GM19238 (cell line): ENCODE results near the gene SEMA4B.
A peak's percentile ranks its signal among the peaks of the same experiment; 100 is the strongest.
"Not testable (repeated sequence)": the region's sequence is repeated elsewhere in the genome, so short reads cannot be mapped to it uniquely, and the experiment has no call there.

Source experiments
- DNase-seq: peaks from one replicate; pipeline ENCODE4 v3.0.0; 2011; ENCODE audit warnings: low spot score; ENCODE audit not compliant: insufficient read length

Gene SEMA4B

DNA sequence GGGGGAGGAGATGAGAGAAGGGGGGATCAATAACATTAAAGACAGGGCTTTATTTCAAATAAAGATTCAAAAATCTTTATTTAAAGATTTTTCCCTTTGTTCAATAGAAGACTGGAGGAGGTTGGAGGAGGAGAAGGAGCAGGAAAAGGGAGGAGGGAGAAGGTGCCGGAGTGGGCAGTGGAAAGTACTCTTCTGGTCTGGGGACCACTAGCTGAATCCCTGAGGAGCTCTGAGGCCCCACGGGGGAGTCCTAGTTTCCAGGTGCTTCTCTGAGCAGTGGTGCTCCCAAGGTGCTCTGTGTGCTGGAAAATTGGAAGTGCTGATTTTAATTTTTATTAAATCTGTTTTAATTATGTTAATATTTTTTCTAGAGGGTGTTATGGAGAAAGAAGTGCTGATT lies 19.4 kb upstream of the SEMA4B start:
- DNase-seq, result no peak

DNA sequence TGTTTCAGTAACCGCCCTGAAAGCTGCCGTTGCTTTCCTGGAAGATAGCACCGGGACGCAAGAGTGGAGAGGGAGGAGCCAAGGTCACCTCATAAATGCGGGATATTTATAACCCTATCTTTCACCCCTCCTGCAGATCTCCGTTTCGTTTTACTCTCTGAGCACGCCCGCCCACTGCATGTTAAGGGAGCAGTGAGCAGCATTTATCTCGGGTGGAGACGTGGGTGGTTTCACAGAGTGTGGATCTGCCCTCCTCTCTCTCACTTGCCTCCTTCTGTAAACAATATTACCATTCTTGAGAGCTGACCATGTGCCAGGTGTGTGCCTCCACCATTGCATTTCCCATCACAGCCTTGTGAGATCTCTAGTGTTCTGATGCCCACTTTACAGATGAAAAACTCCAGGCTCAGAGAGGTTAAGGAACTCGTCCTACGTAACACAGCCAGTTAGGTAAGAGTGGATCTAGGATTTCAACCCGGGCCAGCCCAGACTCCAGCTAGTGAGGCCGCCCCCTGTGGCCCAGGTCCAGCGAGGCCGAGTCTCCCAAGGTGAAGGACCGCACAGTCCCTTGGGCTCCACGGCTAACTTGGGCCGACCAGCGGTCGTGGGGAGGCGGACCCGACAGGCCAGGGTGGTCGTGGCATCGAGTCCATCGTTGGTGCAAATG lies 16.9 kb upstream of the SEMA4B start:
- DNase-seq, result peak; percentile 53

DNA sequence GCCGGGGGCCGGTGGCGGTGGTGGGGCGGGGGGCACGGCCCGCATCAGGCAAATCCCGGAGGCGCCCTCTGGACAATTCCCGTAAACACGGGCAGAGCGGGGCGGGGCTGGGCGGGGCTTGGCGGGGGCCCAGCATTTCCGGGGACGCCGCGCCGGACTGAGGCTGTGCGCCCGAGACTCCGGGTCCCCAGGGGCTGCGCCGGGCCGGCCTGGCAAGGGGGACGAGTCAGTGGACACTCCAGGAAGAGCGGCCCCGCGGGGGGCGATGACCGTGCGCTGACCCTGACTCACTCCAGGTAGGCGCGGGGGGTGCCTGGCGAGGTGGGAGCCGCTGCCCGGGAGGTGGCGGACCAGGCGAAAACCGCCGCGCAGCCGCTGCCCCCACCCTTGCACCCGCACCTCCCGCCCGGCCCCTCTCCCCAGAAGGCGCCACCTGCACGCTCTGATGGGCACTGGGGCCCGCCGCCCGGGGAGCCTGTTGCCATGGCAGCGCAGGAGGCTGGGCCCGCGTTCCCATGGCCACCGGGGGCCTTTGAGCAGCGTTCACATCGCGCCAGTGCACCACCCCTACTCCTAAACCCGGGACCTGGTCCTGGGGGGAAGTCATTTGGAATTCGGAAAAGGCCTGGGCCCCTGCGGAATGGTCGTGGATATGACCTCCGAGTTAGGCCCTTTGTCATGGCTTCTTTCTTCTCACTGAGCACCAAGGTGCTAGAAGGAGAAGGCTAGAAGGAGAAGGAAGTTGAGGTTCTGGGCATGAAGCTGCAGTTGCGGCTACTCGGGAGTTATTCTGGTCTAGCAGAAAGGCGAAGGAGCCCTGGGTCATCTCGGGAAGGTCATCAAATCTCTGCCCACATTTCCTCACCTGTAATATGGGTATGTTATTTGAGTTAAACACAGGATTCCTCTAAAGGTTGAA lies 16.1 kb upstream of the SEMA4B start:
- DNase-seq, result peak; percentile 75

DNA sequence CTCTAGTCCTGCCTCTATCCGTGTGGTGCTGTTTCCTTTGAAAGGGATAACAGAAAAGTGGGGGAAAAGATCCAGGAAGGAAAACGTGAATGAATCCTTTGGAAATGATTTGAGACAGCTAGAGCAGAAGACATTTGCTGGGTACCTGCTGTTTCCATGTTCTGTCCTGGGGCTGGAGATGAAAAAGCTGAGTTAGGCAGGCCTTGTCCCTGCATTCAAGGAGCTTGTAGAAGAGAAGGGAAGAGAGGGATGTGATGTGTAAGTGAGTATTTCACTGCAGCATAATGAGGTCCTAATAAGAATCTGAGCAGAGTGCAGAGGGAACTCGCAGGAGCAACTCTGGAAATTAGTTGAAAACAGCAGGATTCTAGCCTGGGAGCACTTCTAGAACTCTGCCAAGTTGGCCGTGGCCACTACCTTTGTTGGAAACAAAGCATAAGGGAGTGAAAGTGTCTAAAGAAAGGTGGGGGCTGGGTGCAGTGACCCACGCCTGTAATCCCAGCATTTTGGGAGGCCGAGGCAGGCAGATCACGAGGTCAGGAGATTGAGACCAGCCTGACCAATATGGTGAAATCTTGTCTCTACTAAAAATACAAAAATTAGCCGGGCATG lies 13.8 kb upstream of the SEMA4B start:
- no peak for DNase-seq

DNA sequence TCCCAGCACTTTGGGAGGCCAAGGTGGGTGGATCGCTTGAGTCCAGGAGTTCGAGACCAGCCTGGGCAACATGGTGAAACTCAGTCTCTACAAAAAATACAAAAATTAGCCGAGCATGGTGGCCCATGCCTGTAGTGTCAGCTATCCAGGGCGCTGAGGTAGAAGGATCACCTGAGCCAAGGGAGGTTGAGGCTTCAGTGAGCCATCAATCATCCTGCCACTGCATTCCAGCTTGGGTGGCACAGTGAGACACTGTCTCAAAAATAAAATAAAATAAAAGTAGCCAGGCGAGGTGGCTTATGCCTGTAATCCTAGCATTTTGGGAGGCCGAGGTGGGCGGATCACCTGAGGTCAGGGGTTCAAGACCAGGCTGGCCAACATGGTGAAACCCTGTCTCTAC lies 13.1 kb upstream of the SEMA4B start:
- DNase-seq, result not testable (repeated sequence)

DNA sequence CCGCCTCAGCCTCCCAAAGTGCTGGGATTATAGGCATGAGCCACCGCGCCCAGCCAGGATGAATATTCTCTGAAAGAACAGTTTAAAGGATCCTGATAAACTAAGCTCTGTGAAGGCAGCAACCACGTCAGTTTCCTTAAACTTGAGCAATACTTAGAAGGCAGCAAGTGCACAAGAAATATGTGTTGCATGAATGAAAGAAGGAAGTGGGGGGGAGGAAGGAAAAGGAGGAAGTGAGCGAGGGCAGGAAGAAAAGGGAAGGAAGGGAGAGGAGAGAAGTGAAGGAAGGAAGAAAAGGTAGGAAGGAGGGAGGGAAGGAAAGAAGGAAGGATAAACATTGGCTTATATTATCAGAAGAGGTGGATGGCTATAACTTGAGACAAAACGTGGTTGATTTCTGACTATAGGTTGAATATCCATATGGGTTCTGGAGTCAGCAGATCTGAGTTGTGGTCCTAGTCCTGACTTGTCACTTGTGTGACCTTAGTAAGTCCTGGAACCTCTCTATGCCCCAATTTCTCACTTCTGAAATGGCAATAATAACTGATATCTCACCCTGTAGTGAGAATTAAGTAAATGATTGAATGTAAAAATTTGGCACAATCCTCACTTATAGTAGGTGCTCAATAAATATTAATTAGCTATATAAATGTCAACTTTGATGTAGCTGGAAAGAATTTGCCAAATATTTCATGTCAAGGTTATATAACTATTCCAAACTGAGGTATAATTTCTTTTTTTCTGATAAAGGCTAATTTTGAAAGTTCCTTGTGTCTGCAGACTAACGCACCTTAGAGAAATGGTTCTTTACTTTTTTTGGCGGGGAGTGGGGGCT lies 12.0 kb upstream of the SEMA4B start:
- no peak for DNase-seq

DNA sequence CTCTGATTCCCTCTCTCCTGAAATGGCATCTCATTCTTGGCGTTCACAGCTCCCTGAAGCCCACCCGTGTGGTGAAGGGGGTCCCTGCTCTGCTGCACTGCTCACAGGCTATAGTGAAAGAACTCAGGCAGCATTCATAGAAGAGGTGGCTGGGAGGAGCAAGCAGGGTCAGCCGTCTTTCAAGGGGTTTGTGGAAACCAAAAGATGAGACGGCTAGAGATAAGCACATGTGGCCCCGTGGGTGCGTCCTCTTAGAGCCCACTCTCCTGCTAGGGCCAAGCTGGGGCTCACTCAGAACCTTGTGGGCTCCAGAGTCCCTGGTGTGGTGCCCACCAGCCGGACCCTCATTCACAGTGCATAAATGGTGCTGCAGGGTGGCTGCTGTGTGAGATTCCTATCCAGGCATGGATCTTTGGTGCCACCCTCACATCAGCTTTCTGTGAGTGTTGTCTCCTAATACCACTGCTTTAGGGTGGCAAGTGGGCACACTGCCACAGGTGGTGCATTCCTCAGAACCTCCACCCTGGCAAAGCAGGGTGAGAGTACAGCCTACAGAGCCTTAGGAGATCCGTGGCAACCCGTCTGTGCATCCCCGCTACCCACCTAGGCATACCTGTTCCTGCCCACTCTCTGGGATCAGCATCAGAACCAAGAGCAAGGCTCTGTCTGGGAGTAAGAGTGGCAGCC lies 11.2 kb upstream of the SEMA4B start:
- no peak for DNase-seq

DNA sequence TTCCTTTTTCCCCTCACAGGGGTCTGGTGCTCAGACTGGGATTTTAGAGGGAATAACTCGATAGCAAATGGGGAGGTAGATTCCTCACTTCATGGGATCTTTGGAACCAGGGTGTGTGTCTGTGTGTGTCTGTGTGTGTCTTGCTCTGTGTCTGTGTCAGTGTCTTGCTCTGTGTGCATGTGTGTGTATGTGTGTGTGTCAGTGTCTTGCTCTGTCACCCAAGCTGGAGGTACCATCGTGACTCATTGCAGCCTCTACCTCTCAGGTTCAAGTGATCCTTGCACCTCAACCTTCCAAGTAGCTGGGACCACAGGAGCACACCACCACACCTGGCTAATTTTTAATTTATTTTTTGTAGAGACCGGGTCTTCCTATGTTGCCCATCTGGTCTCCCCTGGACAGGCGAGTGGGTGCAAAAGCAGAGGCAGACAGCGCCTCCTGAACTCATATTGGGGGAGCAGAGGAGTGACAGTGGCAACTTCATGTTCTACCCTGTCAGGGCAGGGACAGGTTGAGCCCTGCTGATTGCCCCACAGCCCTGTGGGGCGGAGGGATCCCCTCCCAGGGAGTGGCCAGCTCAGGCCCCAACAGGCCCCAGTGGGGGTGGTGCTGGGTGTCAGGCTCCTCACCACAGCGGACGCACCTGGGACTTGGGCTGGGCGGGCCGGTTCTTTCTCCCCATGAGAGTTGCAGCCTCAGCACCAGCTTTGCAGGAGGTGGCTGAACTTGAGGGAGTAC lies 10.4 kb upstream of the SEMA4B start:
- no peak for DNase-seq

DNA sequence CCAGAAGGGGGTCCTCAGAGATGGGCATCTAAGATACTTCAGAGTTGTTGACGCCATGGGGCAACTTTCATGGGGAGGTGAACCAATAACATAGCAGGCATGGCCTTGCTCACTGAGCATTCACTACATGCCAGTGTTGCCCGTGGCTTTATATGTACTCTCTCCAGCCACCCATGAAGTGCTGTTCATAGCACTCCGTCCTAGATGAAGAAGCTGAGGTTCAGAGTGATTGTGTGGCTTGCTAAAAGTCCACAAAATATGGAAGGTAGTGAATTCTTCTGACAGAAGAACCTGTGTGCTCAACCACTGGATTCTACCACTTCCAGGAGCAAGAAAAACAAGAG lies 9.8 kb upstream of the SEMA4B start:
- no peak for DNase-seq

DNA sequence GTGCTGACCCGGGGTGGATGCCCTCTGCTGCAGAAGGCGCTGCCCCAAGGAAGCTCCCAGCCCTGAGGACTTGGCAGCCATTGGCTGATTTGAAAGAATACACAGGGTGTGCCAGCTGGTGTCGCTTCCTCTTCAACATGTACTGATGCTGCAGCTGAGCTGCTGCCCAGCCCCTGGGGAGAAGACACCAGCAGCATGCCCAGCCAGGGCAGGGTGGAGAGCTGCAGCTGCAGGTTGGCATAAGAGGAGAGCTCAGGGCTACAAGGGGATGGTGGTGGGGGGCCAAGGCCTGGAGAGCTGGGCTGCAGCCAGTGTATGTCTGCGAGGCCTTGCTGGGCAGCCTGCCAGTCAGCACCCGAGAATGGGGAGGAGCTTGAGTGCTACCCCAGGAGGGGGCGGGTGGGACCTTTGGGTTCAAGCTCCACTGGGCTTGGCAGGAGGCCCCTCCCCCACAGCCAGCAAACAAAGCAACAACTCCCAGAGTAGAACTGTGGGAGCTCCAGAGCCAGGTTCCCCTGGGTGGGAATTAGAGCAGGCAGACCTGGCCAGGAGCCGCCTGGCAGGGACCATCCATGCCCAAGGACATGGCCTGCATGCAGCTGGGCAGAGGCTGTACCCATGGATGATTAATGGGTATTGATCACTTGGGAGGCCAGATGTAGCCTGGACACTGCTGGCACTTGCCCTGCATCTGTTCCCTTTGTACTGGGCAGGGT lies 9.2 kb upstream of the SEMA4B start:
- no peak for DNase-seq

DNA sequence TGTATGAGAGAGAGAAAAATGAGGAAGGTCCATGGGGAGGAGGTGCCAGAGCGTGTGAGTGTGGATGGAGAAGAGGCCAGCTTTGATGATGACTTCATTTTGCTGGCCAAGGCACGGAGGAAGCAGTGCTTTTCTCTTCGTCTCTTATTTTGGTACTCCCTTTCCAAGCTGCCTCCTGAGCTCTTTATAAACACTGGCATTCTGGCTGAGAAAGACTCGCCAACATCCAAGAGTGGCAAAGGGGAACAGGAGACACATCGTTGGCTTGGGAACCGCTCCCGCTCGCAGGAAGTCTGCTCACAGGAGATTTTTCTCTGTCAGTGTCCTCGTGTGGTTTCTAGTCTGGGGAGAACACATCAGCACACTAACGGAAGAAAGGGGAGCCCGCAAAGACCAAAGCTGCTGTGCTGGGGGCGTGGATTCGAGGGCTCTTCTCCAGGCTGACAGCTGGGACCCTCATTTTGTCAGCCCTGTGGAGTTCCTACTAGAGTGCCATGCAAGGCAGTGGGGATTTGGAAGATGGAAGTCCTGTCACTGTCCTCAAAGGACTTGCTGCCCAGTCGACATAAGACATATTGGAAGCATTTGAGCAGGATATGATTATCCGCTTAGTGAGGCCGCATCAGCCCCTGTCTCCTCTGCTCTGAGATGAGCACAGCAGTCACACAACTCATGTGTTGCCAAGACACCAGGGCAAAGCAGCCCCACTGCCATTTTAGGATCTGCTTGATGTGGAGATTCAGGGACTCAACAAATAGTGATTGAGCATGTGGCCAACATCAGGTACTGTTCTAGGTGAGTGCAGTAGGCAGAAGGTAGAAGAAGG lies 8.0 kb upstream of the SEMA4B start:
- DNase-seq, result no peak

DNA sequence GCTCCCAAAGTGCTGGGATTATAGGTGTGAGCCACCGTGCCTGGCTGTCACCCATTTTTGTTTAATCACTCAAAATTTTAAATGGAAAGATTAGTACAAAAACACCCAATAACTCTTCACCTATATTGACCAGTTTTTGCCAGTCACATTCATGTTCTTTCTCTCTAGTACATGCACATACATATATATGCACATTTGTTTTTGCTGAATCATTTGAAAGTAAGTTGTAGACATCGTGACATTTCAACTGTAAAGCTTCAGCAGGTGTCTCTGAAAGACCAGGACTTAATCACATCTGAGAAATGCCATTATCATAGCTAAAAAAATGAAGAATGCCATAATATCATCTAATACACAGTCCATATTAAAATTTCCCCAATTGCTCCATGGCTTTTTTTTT lies 6.5 kb upstream of the SEMA4B start:
- DNase-seq, result no peak

DNA sequence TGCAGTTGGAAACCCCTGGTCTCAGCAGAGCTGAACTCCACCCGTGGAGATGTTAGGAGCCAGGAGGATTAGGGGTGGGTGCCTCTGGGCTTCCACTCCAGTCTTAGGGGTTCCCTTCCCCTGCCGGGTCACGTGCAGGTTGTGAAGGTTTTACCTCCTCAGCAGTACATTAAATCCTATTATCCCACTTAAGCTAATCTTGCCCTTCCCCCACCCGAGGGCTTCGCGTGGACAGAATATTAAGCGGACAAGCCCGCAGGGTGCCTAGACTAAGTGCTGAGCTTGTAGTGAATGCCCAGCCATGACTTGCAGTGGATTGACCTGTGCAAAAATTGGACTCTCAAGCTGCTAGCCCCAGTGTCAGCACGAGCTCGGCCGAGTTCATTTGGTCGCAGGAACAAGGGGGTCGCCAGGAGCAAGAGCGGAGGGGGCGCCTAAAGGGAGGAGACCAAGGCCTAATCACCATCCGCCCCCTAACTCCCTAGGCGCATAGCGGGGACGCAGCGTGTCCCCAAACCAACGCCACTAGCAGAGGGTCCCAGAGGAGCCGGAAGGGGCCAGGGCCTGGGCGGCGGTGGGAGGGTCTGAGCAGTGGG lies 498 bp upstream of the SEMA4B start:
- no peak for DNase-seq

DNA sequence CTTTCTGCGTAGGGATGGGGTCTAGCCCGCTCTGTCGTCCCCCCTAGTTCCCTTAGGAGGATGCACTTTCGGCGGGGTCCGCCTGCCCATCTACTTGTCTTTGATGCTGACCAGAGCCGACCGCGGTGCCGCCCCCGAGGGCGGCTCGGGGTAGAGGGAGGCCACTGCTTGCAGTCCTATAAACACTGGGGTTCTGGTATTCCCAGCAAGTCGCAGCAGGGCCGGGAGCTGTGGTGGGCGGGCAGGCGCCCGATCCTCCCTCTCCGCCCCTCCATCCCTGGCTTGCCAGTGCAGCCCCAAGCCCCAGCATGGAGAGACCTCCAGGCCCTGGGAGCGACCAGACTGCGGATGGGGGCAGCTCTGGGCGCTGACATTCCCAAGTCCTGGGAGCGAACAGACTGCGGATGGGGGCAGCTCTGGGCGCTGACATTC lies 830 bp downstream of the SEMA4B start:
- no peak for DNase-seq

DNA sequence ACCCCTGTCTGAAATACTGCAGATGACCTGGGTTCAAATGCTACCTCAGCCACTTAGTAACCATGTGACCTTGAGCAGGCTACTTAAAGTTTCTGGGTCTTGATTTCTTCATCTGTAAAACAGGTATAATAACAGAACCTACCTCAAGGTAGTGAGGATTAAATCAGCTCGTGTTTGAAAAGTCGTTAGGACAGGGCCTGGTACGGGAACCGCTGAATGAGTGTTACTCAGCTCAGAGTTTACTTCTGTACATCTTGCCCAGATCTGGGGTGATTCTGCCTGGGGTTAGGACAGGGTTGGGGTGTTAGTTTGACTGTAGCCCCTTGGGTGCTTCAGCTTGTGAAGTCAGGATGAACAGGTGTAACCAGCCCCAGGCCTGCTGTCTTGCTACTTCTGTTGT lies 1.8 kb downstream of the SEMA4B start:
- no peak for DNase-seq

DNA sequence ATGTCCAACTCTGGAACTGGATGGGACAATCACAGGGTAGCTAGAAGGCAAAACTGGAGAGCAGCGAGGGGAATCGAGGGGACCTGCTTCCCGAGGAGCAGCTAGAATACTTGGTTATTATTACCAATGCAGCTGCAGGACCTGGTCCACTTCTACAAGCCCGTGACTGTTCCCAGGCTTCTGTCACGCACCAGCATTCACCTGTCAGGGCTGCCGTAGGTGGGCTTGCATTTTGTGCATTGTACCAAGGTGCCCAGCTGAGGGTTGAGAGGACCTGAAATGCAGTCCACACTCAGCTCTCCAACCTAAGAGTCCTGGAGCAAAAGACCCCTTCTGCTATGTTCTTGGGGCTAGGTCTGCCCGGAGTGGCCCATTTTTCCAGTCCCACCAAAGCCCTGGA lies 2.3 kb downstream of the SEMA4B start:
- no peak for DNase-seq

DNA sequence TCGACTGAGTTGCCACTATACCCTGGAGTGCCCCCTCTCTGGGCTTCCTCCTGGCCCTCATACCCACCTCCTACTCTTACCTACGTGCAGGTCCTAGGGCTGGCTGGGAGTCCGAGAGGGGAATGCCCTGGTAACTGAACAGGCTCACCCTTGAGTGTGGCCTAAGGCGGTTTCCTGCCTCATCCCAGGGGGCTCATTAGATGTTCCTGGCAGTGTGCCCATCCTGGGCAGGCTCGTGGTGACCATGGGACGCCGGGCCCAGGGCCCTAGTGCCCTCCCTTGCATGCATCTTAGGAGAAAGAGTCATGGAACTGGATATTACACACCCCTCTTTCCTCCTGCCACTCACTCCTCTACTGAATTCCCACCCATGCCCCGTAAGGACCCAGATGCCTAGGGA lies 2.8 kb downstream of the SEMA4B start:
- DNase-seq, result no peak

DNA sequence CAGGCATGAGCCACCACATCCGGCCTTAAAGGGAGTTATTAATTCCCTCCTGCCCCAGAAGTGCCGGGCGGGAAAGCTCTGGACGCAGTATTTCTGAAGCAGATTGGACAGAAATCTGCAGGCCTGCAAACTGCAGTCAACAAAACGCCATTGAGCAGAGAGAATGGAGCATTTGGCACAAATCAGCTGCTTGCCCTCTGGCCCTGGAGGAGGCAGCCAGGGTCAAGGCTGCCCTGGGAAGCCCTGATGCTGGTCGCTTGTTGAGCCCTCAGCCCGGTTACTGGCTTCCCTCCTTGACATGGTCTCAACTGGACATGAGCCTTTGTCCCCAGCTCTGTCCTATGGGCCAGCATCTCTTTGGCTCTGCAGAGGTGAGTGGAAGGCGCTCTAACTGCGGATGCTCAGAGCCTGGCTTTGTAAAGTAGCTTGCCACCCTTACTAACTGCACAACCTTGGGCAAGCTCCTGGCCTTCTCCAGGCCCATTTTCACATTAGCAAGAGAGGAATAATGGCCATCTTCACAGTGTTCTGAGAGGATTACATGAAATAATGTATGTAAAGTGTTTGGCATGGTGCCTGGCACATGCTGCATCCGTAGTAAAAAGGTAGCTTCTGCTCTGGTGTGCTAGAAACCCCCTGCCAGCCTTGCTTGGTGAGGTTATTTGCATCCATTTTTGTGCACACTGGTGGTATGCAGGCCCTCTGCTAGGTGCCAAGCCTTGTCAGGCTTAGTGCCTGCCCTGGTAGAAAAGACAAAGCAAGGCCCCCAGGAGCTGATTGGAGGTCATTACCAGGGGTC lies 4.1 kb downstream of the SEMA4B start:
- no peak for DNase-seq
